Mucosa of stomach (tissue), 1 donor: ENCODE data around the gene LSS.

Source experiments
- H3K27me3 ChIP-seq: one replicate; pipeline ENCODE4 v1.7.0; 2013; ENCODE audit warnings: mild to moderate bottlenecking, low read length; ENCODE audit not compliant: control insufficient read depth, insufficient read depth
- H3K36me3 ChIP-seq: one replicate; pipeline ENCODE4 v1.7.0; 2013; ENCODE audit warnings: low read length; ENCODE audit not compliant: control insufficient read depth, insufficient read depth
- H3K4me1 ChIP-seq: one replicate; pipeline ENCODE4 v1.7.0; 2013; ENCODE audit warnings: mild to moderate bottlenecking, low read length; ENCODE audit not compliant: control insufficient read depth, insufficient read depth
- H3K4me3 ChIP-seq: one replicate; pipeline ENCODE4 v1.7.0; 2013; ENCODE audit warnings: low read length
- H3K9ac ChIP-seq: one replicate; pipeline ENCODE4 v1.7.0; 2013; ENCODE audit warnings: mild to moderate bottlenecking, low read length, moderate library complexity
- H3K9me3 ChIP-seq: one replicate; pipeline ENCODE4 v1.7.0; 2013; ENCODE audit warnings: mild to moderate bottlenecking, low read length, moderate library complexity; ENCODE audit not compliant: control insufficient read depth
- donor health status: Pancreatic carcinoma.

The LSS gene

DNA sequence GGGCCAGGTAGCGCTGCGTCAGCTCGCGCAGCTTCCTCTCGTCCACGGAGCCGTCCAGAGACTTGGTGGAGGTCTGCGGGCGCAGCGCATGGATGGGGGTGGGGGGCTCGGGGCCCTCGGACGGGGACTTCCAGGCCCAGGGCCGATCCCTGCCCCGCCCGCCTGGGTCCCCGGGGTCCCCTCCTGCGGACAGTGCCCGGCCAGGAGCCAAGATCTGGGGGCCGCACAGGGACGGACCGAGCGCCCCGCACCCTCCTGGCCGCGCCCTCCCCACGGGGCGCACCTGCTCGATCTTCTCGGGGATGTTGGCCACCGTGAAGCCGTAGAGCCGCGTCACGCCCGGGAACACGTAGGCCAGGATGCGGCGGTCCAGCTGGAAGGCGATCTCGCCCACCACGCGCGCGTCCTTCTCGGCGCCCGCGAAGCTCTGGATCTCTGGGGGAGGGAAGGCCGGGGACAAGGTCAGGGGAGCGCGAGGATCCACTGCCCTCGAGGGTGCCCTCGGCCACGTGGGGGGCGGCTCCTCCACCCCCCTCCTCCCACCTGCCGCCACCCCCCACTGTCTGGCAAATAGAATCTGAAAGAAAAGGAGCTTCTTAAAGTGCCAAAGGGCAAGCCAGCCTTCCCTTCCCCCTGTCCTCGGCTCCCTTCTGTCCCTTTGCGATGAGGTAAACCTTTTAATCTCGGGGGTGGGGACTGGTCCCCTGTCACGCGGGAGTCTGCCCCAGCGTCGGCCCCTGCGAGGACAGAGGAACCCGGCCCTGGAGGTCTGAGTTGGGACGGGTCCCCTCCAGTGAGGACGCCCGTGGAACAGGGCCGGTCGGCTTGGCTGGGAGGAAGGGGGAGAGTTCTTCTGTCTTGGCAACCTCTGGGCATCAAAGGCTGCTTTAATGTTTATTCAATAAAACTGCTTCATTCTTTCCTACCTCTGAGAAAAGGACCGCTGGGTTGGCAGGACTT is 66.7 kb downstream of the LSS start:
- no peaks in the 10 kb centered on the region for H3K36me3 ChIP-seq
- no peaks in the 10 kb centered on the region for H3K9me3 ChIP-seq
- no peak overlapping the region for H3K4me3 ChIP-seq
- H3K4me1 ChIP-seq = no peaks in the 10 kb centered on the region
- no peak overlapping the region for H3K9ac ChIP-seq
- no peaks in the 10 kb centered on the region for H3K27me3 ChIP-seq

GRCh38 chr21:46160907-46161632 is 67.5 kb downstream of the LSS start:
- Histone ChIP-seq H3K9ac (no peak overlapping the region), H3K4me3 (no peak overlapping the region), H3K4me1 (no peaks in the 10 kb centered on the region), H3K27me3 (no peaks in the 10 kb centered on the region), H3K36me3 (no peaks in the 10 kb centered on the region), H3K9me3 (no peaks in the 10 kb centered on the region)

DNA sequence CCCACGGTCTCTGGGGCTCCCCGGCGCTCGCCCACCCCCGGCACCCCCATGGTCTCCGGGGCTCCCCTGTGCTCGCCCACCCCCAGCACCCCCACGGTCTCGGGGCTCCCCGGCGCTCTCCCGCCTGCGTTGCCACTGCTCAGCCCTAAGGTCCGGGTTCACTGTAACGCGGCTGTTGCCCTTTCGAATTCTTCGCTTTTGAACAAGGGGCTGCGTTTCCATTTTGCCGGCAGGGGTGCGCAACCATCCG is 68.0 kb downstream of the LSS start:
- no peaks in the 10 kb centered on the region for H3K9me3 ChIP-seq
- H3K4me1 ChIP-seq = no peaks in the 10 kb centered on the region
- no peak overlapping the region for H3K4me3 ChIP-seq
- no peak overlapping the region for H3K9ac ChIP-seq
- no peaks in the 10 kb centered on the region for H3K27me3 ChIP-seq
- no peaks in the 10 kb centered on the region for H3K36me3 ChIP-seq

GRCh38 chr21:46159841-46160656 is 68.5 kb downstream of the LSS start:
- Histone ChIP-seq H3K36me3 (no peaks in the 10 kb centered on the region), H3K4me3 (no peak overlapping the region), H3K4me1 (no peaks in the 10 kb centered on the region), H3K27me3 (no peaks in the 10 kb centered on the region), H3K9ac (no peak overlapping the region), H3K9me3 (no peaks in the 10 kb centered on the region)

DNA sequence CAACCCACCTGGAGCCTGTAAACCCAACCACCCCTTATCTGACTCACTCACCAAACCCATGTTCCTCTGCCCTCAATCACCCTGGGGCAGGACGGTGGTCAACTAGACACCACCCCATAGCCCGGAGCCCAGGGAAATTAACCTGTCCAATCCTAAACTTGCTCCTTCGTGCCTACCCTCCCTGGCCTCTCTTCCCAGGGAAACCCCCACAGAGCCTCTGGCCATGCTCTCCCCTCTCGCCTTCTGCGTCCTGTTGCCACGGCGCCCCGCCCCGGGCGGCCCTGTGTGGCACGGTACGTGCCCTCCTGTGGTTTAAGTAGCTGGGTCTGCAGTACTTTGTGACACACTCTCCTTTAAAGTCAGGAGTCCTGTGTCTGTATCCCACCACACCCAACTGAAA is 69.2 kb downstream of the LSS start:
- H3K36me3 ChIP-seq = no peaks in the 10 kb centered on the region
- H3K9ac ChIP-seq = no peak overlapping the region
- H3K27me3 ChIP-seq = no peaks in the 10 kb centered on the region
- no peaks in the 10 kb centered on the region for H3K4me1 ChIP-seq
- no peaks in the 10 kb centered on the region for H3K9me3 ChIP-seq
- H3K4me3 ChIP-seq = no peak overlapping the region

GRCh38 chr21:46158666-46159300 is 69.8 kb downstream of the LSS start:
- Histone ChIP-seq H3K9me3 (no peaks in the 10 kb centered on the region), H3K9ac (no peak overlapping the region), H3K4me3 (no peak overlapping the region), H3K4me1 (no peaks in the 10 kb centered on the region), H3K27me3 (no peaks in the 10 kb centered on the region), H3K36me3 (no peaks in the 10 kb centered on the region)

DNA sequence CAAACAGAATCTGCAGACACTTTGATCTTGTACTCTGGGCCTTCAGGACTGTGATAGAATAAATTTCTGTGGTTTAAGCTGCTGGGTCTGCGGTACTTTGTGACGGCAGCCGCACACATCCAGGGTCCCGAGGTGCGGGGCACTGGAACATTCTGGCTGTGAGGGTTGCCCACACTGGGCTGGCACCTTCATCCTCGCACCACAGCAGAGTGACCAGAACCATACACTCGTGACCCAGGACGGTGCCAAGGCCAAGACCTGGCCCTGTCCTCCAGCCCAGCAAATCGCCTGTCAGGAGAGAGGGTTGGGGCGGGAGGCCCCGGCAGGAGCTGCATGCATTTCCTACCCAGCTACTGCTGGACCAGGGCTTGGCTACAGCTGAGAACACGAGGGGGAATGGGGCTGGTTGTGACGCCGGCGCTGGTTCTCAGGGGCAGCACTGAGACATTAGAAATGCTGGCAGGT is 70.6 kb downstream of the LSS start:
- H3K9ac ChIP-seq = no peak overlapping the region
- no peaks in the 10 kb centered on the region for H3K36me3 ChIP-seq
- no peaks in the 10 kb centered on the region for H3K9me3 ChIP-seq
- H3K27me3 ChIP-seq = no peaks in the 10 kb centered on the region
- H3K4me1 ChIP-seq = peaks cover 7% of the 10 kb centered on the region
- H3K4me3 ChIP-seq = no peak overlapping the region

- peaks cover 10% of the 10 kb centered on the region for H3K4me1 ChIP-seq
- H3K36me3 ChIP-seq = no peaks in the 10 kb centered on the region
- no peak overlapping the region for H3K4me3 ChIP-seq
- H3K9ac ChIP-seq = no peak overlapping the region
- no peaks in the 10 kb centered on the region for H3K9me3 ChIP-seq
- H3K27me3 ChIP-seq = no peaks in the 10 kb centered on the region
Measured at GRCh38 chr21:46157396-46157986, 71.1 kb downstream of the LSS start.

GRCh38 chr21:46156678-46157077 is 71.9 kb downstream of the LSS start:
- no peaks in the 10 kb centered on the region for H3K27me3 ChIP-seq
- H3K4me1 ChIP-seq = peaks cover 10% of the 10 kb centered on the region
- no peaks in the 10 kb centered on the region for H3K9me3 ChIP-seq
- no peak overlapping the region for H3K9ac ChIP-seq
- no peak overlapping the region for H3K4me3 ChIP-seq
- no peaks in the 10 kb centered on the region for H3K36me3 ChIP-seq

DNA sequence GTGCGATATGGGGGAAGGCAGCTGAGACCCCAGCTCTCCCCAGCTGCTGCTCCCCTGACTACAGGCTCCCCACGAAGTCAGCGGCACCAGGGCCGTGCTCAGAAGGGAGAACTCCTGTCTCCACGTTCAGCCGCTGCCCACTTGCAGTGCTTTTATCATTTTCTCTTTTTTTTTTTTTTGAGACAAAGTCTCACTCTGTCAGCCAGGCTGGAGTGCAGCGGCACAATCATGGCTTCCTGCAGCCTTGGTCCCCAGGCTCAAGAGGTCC is 72.3 kb downstream of the LSS start:
- no peak overlapping the region for H3K4me3 ChIP-seq
- H3K9ac ChIP-seq = no peak overlapping the region
- H3K9me3 ChIP-seq = no peaks in the 10 kb centered on the region
- H3K4me1 ChIP-seq = peaks cover 10% of the 10 kb centered on the region
- no peaks in the 10 kb centered on the region for H3K27me3 ChIP-seq
- H3K36me3 ChIP-seq = no peaks in the 10 kb centered on the region

- H3K27me3 ChIP-seq = no peaks in the 10 kb centered on the region
- H3K4me1 ChIP-seq = peaks cover 10% of the 10 kb centered on the region
- no peaks in the 10 kb centered on the region for H3K9me3 ChIP-seq
- H3K36me3 ChIP-seq = no peaks in the 10 kb centered on the region
- no peak within 1 kb of the TSS for H3K9ac ChIP-seq
- H3K4me3 ChIP-seq = no peak within 1 kb of the TSS
Measured at GRCh38 chr21:46155514-46156377, 72.8 kb downstream of the LSS start, which contains the start of gene FTCD. FTCD (minus strand) TSS chr21:46155579; CDS start chr21:46155523, 56 bp downstream.
